ENCODE measurements around the gene ZC3H7B.

DNA sequence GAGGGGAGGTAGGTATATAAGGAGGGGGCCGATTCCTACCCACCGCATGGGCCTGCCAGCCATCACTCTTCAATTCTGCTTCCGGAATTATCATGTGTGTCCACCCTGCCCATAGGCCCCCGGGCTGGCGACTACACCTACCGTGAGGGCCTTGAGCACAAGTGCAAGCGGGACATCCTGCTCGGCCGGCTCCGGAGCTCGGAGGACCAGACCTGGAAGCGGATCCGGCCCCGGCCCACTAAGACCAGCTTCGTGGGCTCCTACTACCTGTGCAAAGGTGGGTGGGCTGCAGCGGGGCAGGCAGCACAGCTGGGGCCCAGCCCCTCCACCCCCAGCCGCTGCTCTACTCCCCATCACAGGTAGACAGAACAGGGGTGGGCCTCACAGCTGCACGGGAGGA lies 42.0 kb downstream of the ZC3H7B start:
- TF ChIP-seq GATA2 (IDR thresholded peaks at IDR 0.05; ENCODE audit: low read depth, low read length) = no peak
- TF ChIP-seq GATA3 (IDR thresholded peaks at IDR 0.05; ENCODE audit: low read depth, low read length) = no peak
